ENCODE measurements around the gene ORMDL2. TPM values are rescaled to one million over a fixed set of nuclear protein-coding genes. Genes with fewer than 3 reads are reported as not detected.

Gene ORMDL2
- total and polyA plus RNA-seq, 12 donors, result 11.7 to 97.7 (median 45.1) TPM

- WGBS, 4 donors, result 62 to 75% (median 67%) methylated on average over 6 of the region's 6 CpGs
- intact Hi-C loops (cut with DNase I), result loop anchor here in 1 of 2 donors (5.0 kb wide), 1 partner anchor 110 kb away; the partner anchor contains the start of gene DGKA
- Histone ChIP-seq H3K9me3 (replicated peaks in 1 of 3) (no peaks in the 10 kb centered on the region), H3K27ac (peak overlapping the region in 1 of 5 donors; percentile 64), H3K36me3 (replicated peaks in 1 of 2) (peaks cover 0 to 41% of the 10 kb centered on the region in 2 donors), H3K4me3 (no peak overlapping the region), H3K27me3 (no peaks in the 10 kb centered on the region), H3K4me1 (replicated peaks in 1 of 2) (peaks cover 13 to 47% of the 10 kb centered on the region in 2 donors)
- DNase-seq, result peak in 1 of 7 donors; percentile 11
- no peak for TF ChIP-seq CTCF (IDR thresholded peaks at IDR 0.05)
- no peak for TF ChIP-seq POLR2A (IDR thresholded peaks at IDR 0.05)
Measured at GRCh38 chr12:55822228-55822627, 4.4 kb downstream of the ORMDL2 start.

GRCh38 chr12:55823419-55823818, 5.6 kb downstream of the ORMDL2 start:
- H3K9me3 ChIP-seq (replicated peaks in 1 of 3), result no peaks in the 10 kb centered on the region
- H3K4me1 ChIP-seq (replicated peaks in 1 of 2), result peaks cover 15 to 57% of the 10 kb centered on the region in 2 donors
- peaks cover 0 to 41% of the 10 kb centered on the region in 2 donors for H3K36me3 ChIP-seq (replicated peaks in 1 of 2)
- intact Hi-C loops (cut with DNase I), result loop anchor here in 1 of 2 donors (5.0 kb wide), 1 partner anchor 109 kb away; the partner anchor contains the start of gene DGKA
- TF ChIP-seq CTCF (IDR thresholded peaks at IDR 0.05), result no peak
- TF ChIP-seq POLR2A (IDR thresholded peaks at IDR 0.05), result no peak
- WGBS, 4 donors, result 43 to 56% (median 50%) methylated on average over 4 of the region's 4 CpGs
- no peak overlapping the region for H3K4me3 ChIP-seq
- H3K27me3 ChIP-seq, result no peaks in the 10 kb centered on the region
- peak overlapping the region in 2 of 5 donors; percentile 64 to 85 for H3K27ac ChIP-seq
- DNase-seq, result peak in 2 of 7 donors; percentile 46 to 51

GRCh38 chr12:55824726-55825125, 6.9 kb downstream of the ORMDL2 start:
- no peaks in the 10 kb centered on the region for H3K9me3 ChIP-seq (replicated peaks in 1 of 3)
- no peaks in the 10 kb centered on the region for H3K27me3 ChIP-seq
- H3K27ac ChIP-seq, result peak overlapping the region in 1 of 5 donors; percentile 64
- peaks cover 18 to 55% of the 10 kb centered on the region in 2 donors for H3K4me1 ChIP-seq (replicated peaks in 1 of 2)
- peaks cover 0 to 34% of the 10 kb centered on the region in 2 donors for H3K36me3 ChIP-seq (replicated peaks in 1 of 2)
- intact Hi-C loops (cut with DNase I), result loop anchor here in 1 of 2 donors (5.0 kb wide), 1 partner anchor 108 kb away; the partner anchor contains the start of gene DGKA
- H3K4me3 ChIP-seq, result no peak overlapping the region
- DNase-seq, result no peak
- TF ChIP-seq CTCF (IDR thresholded peaks at IDR 0.05) (no peak), POLR2A (IDR thresholded peaks at IDR 0.05) (no peak)
- 88 to 90% (median 89%) methylated on average over 5 of the region's 5 CpGs for WGBS, 4 donors

GRCh38 chr12:55827806-55828205, 10.0 kb downstream of the ORMDL2 start:
- H3K27ac ChIP-seq, result no peak overlapping the region
- peaks cover 0 to 3% of the 10 kb centered on the region in 2 donors for H3K36me3 ChIP-seq (replicated peaks in 1 of 2)
- no peak for DNase-seq
- no peak overlapping the region for H3K4me3 ChIP-seq
- H3K9me3 ChIP-seq (replicated peaks in 1 of 3), result no peaks in the 10 kb centered on the region
- TF ChIP-seq CTCF (IDR thresholded peaks at IDR 0.05) (no peak), POLR2A (IDR thresholded peaks at IDR 0.05) (no peak)
- intact Hi-C loops (cut with DNase I), result no loop called here
- 87 to 94% (median 89%) methylated on average over 15 of the region's 15 CpGs for WGBS, 4 donors
- no peaks in the 10 kb centered on the region for H3K27me3 ChIP-seq
- H3K4me1 ChIP-seq (replicated peaks in 1 of 2), result peaks cover 29 to 65% of the 10 kb centered on the region in 2 donors
